ENCODE data around the gene SLC44A4.
"Not testable (repeated sequence)": the region's sequence is repeated elsewhere in the genome, so short reads cannot be mapped to it uniquely, and the experiment has no call there.

DNA sequence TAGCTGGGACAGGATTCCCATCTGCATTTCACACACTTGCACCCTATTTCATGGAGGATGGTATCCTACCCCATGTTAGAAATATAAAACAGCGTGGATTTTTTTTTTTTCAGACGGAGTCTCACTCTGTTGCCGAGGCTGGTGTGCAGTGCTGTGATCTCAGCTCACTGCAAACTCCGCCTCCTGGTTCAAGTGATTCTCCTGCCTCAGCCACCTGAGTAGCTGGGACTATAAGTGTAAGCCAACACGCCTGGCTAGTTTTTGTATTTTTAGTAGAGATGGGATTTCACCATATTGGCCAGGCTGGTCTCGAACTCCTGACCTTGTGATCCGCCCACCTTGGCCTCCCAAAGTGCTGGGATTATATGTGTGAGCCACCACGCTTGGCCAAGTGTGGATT is 21.0 kb downstream of the SLC44A4 start:
- TF ChIP-seq, protein P1, sequence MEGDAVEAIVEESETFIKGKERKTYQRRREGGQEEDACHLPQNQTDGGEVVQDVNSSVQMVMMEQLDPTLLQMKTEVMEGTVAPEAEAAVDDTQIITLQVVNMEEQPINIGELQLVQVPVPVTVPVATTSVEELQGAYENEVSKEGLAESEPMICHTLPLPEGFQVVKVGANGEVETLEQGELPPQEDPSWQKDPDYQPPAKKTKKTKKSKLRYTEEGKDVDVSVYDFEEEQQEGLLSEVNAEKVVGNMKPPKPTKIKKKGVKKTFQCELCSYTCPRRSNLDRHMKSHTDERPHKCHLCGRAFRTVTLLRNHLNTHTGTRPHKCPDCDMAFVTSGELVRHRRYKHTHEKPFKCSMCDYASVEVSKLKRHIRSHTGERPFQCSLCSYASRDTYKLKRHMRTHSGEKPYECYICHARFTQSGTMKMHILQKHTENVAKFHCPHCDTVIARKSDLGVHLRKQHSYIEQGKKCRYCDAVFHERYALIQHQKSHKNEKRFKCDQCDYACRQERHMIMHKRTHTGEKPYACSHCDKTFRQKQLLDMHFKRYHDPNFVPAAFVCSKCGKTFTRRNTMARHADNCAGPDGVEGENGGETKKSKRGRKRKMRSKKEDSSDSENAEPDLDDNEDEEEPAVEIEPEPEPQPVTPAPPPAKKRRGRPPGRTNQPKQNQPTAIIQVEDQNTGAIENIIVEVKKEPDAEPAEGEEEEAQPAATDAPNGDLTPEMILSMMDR (IDR thresholded peaks at IDR 0.05) = not testable (repeated sequence)
- not testable (repeated sequence) for TF ChIP-seq NFIC (IDR thresholded peaks at IDR 0.05; ENCODE audit: borderline replicate concordance); RAD21 (IDR thresholded peaks at IDR 0.05; ENCODE audit: low read length); POLR2AphosphoS5 (IDR thresholded peaks at IDR 0.05; ENCODE audit: low read depth, low read length); CHD2 (IDR thresholded peaks at IDR 0.05; ENCODE audit: low read length, partially characterized antibody)
- TF ChIP-seq, protein P2, sequence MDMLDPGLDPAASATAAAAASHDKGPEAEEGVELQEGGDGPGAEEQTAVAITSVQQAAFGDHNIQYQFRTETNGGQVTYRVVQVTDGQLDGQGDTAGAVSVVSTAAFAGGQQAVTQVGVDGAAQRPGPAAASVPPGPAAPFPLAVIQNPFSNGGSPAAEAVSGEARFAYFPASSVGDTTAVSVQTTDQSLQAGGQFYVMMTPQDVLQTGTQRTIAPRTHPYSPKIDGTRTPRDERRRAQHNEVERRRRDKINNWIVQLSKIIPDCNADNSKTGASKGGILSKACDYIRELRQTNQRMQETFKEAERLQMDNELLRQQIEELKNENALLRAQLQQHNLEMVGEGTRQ (IDR thresholded peaks at IDR 0.05; ENCODE audit: borderline replicate concordance, low read depth, low read length) = not testable (repeated sequence)
- TF ChIP-seq, protein P3, sequence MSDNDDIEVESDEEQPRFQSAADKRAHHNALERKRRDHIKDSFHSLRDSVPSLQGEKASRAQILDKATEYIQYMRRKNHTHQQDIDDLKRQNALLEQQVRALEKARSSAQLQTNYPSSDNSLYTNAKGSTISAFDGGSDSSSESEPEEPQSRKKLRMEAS (IDR thresholded peaks at IDR 0.05; ENCODE audit: low read depth) = not testable (repeated sequence)
- TF ChIP-seq, protein P4, sequence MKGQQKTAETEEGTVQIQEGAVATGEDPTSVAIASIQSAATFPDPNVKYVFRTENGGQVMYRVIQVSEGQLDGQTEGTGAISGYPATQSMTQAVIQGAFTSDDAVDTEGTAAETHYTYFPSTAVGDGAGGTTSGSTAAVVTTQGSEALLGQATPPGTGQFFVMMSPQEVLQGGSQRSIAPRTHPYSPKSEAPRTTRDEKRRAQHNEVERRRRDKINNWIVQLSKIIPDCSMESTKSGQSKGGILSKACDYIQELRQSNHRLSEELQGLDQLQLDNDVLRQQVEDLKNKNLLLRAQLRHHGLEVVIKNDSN (IDR thresholded peaks at IDR 0.05; ENCODE audit: borderline replicate concordance, low read depth) = not testable (repeated sequence)
